H1 (cell line): ENCODE measurements around the gene MXD4. TPM values are rescaled to one million over a fixed set of nuclear protein-coding genes. Genes with fewer than 3 reads are reported as not detected.

Experiments
- CTCF ChIA-PET: fragments of 300-600 bp; sonication (Branson Sonifier 250); formaldehyde crosslinking; loops from one replicate; lab custom pipeline; 2021; ENCODE audit not compliant: partially characterized antibody; lab: Charles Lee
- POLR2A ChIA-PET: fragments of 300-600 bp; sonication (Branson Sonifier 250); formaldehyde crosslinking; loops from one replicate; lab custom pipeline; 2021; ENCODE audit warnings: inconsistent platforms; ENCODE audit not compliant: partially characterized antibody; lab: Charles Lee
- DNase-seq, 2 experiments: peaks; one replicate each; pipeline versions ENCODE4 v3.0.0 to v3.0.0-alpha.2; 2010 to 2022; ENCODE audit warnings: low spot score in 2 of 2, low read depth in 1 of 2, mixed read lengths in 1 of 2
- FAIRE-seq: peaks from 2 replicates; lab custom pipeline; 2011; peaks lifted over from hg19 to GRCh38; lab: Jason Lieb, UNC
- H2AFZ ChIP-seq: 2 replicates; pipeline ENCODE4 v1.8.1; 2012; ENCODE audit warnings: low read length, inconsistent platforms
- H2AK5ac ChIP-seq: 2 replicates; pipeline ENCODE4 v1.6.1; 2013; ENCODE audit warnings: low read depth, low read length
- H2BK120ac ChIP-seq: replicated peaks from 2 replicates; pipeline ENCODE3; 2013; ENCODE audit warnings: low read depth, low read length, inconsistent platforms
- H2BK12ac ChIP-seq: 2 replicates; pipeline ENCODE4 v1.6.1; 2013; ENCODE audit warnings: low read depth, low read length
- H2BK15ac ChIP-seq: 2 replicates; pipeline ENCODE4 v1.6.1; 2013; ENCODE audit warnings: low read length
- H2BK20ac ChIP-seq: 2 replicates; pipeline ENCODE4 v1.6.1; 2013; ENCODE audit warnings: low read length
- H2BK5ac ChIP-seq: 2 replicates; pipeline ENCODE4 v1.6.1; 2013; ENCODE audit warnings: low read depth, low read length
- H3K14ac ChIP-seq: 2 replicates; pipeline ENCODE4 v1.6.1; 2013; ENCODE audit warnings: inconsistent platforms; ENCODE audit not compliant: insufficient read length
- H3K18ac ChIP-seq: 2 replicates; pipeline ENCODE4 v1.6.1; 2013; ENCODE audit warnings: low read length; ENCODE audit errors: extremely low read depth
- H3K23ac ChIP-seq: 2 replicates; pipeline ENCODE4 v1.6.1; 2013; ENCODE audit warnings: inconsistent platforms; ENCODE audit not compliant: insufficient read length
- H3K23me2 ChIP-seq: 2 replicates; pipeline ENCODE4 v1.6.1; 2013; ENCODE audit warnings: low read depth, low read length
- H3K27ac ChIP-seq: 2 replicates; pipeline ENCODE4 v1.6.1; 2011; ENCODE audit warnings: low read depth, low read length, inconsistent platforms
- H3K27me3 ChIP-seq, 4 experiments: replicated peaks in 1 of 4; 1 replicate in 1 of 4; 2 replicates in 3 of 4; pipeline versions ENCODE4 v1.6.1 to v1.8.1; 2011 to 2013; ENCODE audit warnings: low read length in 3 of 4, mild to moderate bottlenecking in 3 of 4, inconsistent platforms in 2 of 4, mixed read lengths in 2 of 4, moderate library complexity in 1 of 4; ENCODE audit not compliant: control insufficient read depth in 3 of 4, insufficient read depth in 3 of 4; ENCODE audit errors: extremely low read depth in 1 of 4
- H3K36me3 ChIP-seq, 4 experiments: 2 replicates each; pipeline versions ENCODE4 v1.6.1 to v1.8.1; 2011 to 2013; ENCODE audit warnings: mild to moderate bottlenecking in 4 of 4, low read length in 3 of 4, moderate library complexity in 2 of 4, control low read depth in 1 of 4, inconsistent platforms in 1 of 4; ENCODE audit not compliant: insufficient read depth in 4 of 4, control insufficient read depth in 2 of 4
- H3K4ac ChIP-seq: replicated peaks from 2 replicates; pipeline ENCODE3; 2013; ENCODE audit warnings: low read length, low read depth, mixed read lengths, inconsistent platforms; ENCODE audit not compliant: insufficient read length
- H3K4me1 ChIP-seq, 4 experiments: replicated peaks in 1 of 4; 1 replicate in 1 of 4; 2 replicates in 3 of 4; pipeline versions ENCODE4 v1.6.1 to v1.8.1; 2011 to 2013; ENCODE audit warnings: low read length in 3 of 4, inconsistent platforms in 2 of 4, mixed read lengths in 1 of 4; ENCODE audit not compliant: insufficient read depth in 4 of 4, control insufficient read depth in 3 of 4
- H3K4me2 ChIP-seq, 2 experiments: 2 replicates each; pipeline versions ENCODE4 v1.6.1 to v1.8.1; 2011 to 2013; ENCODE audit warnings: low read depth in 2 of 2, low read length in 2 of 2, control low read depth in 1 of 2, inconsistent platforms in 1 of 2, mild to moderate bottlenecking in 1 of 2; ENCODE audit not compliant: insufficient read depth in 1 of 2
- H3K4me3 ChIP-seq, 4 experiments: fragments of 200-600, 300-600 bp in 1 of 4; sonication (generic), shearing (Covaris generic), sonication (Bioruptor Twin) in 1 of 4; 2 replicates each; pipeline versions ENCODE4 v1.5.1 to v1.8.1; 2011 to 2016; ENCODE audit warnings: low read length in 4 of 4, low read depth in 3 of 4, control low read depth in 2 of 4, inconsistent platforms in 2 of 4, mild to moderate bottlenecking in 2 of 4, mixed read lengths in 1 of 4, moderate library complexity in 1 of 4; ENCODE audit not compliant: insufficient read depth in 2 of 4; ENCODE audit errors: extremely low read depth in 1 of 4
- H3K56ac ChIP-seq: replicated peaks from 2 replicates; pipeline ENCODE3; 2013; ENCODE audit warnings: low read depth, mild to moderate bottlenecking, mixed read lengths, low read length, inconsistent platforms; ENCODE audit not compliant: insufficient read length
- H3K79me1 ChIP-seq: 2 replicates; pipeline ENCODE4 v1.6.1; 2013; ENCODE audit warnings: low read depth, low read length, control low read depth
- H3K79me2 ChIP-seq, 2 experiments: 2 replicates each; pipeline versions ENCODE4 v1.6.1 to v1.8.1; 2012 to 2013; ENCODE audit warnings: low read length in 2 of 2, mild to moderate bottlenecking in 2 of 2, inconsistent platforms in 1 of 2; ENCODE audit not compliant: insufficient read depth in 2 of 2, control insufficient read depth in 1 of 2
- H3K9ac ChIP-seq, 4 experiments: replicated peaks in 1 of 4; 1 replicate in 1 of 4; 2 replicates in 3 of 4; pipeline versions ENCODE4 v1.6.1 to v1.8.1; 2011 to 2013; ENCODE audit warnings: low read depth in 3 of 4, low read length in 3 of 4, control low read depth in 2 of 4, mild to moderate bottlenecking in 2 of 4, moderate library complexity in 2 of 4, inconsistent platforms in 1 of 4; ENCODE audit errors: extremely low read depth in 1 of 4
- H3K9me3 ChIP-seq, 2 experiments: 2 replicates each; pipeline versions ENCODE4 v1.6.1 to v1.8.1; 2012 to 2013; ENCODE audit warnings: mild to moderate bottlenecking in 2 of 2, moderate library complexity in 2 of 2, control low read depth in 1 of 2, inconsistent platforms in 1 of 2, low read depth in 1 of 2, low read length in 1 of 2, mixed read lengths in 1 of 2; ENCODE audit not compliant: insufficient read depth in 2 of 2
- H4K20me1 ChIP-seq, 2 experiments: replicated peaks in 1 of 2; 2 replicates each; pipeline versions ENCODE3 to v1.8.1; 2011 to 2013; ENCODE audit warnings: inconsistent platforms in 2 of 2, low read length in 2 of 2, mild to moderate bottlenecking in 1 of 2; ENCODE audit not compliant: insufficient read depth in 2 of 2, control insufficient read depth in 1 of 2
- H4K5ac ChIP-seq: 2 replicates; pipeline ENCODE4 v1.6.1; 2013; ENCODE audit warnings: low read length, low read depth, mixed read lengths, inconsistent platforms; ENCODE audit not compliant: insufficient read length
- H4K8ac ChIP-seq: 2 replicates; pipeline ENCODE4 v1.8.0; 2013; ENCODE audit warnings: mild to moderate bottlenecking, moderate library complexity, low read length, inconsistent platforms; ENCODE audit not compliant: insufficient read depth; ENCODE audit errors: extremely low read depth
- H4K91ac ChIP-seq: replicated peaks from 2 replicates; pipeline ENCODE3; 2013; ENCODE audit warnings: low read length, mixed read lengths, inconsistent platforms; ENCODE audit not compliant: insufficient read length
- BCL11A ChIP-seq, 2 experiments: IDR thresholded peaks; one replicate each; pipeline ENCODE4 v1.6.1; 2011; ENCODE audit warnings: low read depth in 2 of 2, low read length in 2 of 2, mild to moderate bottlenecking in 2 of 2
- HDAC2 ChIP-seq, 2 experiments: fragments of 300-600 bp in 1 of 2; sonication (generic) in 1 of 2; IDR thresholded peaks; 2 replicates each; pipeline ENCODE4 v1.6.1; 2011 to 2012; ENCODE audit warnings: low read depth in 2 of 2, low read length in 2 of 2, mild to moderate bottlenecking in 2 of 2, moderate library complexity in 2 of 2, borderline replicate concordance in 1 of 2, inconsistent platforms in 1 of 2
- JUN ChIP-seq: IDR thresholded peaks from 2 replicates; pipeline ENCODE4 v1.6.1; 2011; ENCODE audit warnings: low read depth, mild to moderate bottlenecking, improper control_type of control experiment, low read length
- POLR2AphosphoS5 ChIP-seq: IDR thresholded peaks from 2 replicates; pipeline ENCODE4 v1.6.1; 2011; ENCODE audit warnings: low read depth, low read length
- SIX5 ChIP-seq: IDR thresholded peaks from 2 replicates; pipeline ENCODE4 v1.6.1; 2011; ENCODE audit warnings: mild to moderate bottlenecking, low read depth, low read length
- SP4 ChIP-seq: IDR thresholded peaks from 2 replicates; pipeline ENCODE4 v1.6.1; 2012; ENCODE audit warnings: low read length, inconsistent platforms
- TAF7 ChIP-seq: optimal IDR thresholded peaks from 2 replicates; pipeline ENCODE3; 2011; ENCODE audit warnings: low read depth, mild to moderate bottlenecking, inconsistent platforms, low read length, moderate library complexity, borderline replicate concordance
- TEAD4 ChIP-seq: IDR thresholded peaks from 2 replicates; pipeline ENCODE4 v1.6.1; 2012; ENCODE audit warnings: low read depth, low read length, inconsistent platforms, mixed read lengths
- YY1 ChIP-seq: IDR thresholded peaks from 2 replicates; pipeline ENCODE4 v1.6.1; 2011; ENCODE audit warnings: low read depth, mild to moderate bottlenecking, low read length
- WGBS, 2 experiments: shearing (Covaris generic) in 1 of 2; methylation state at CpG; one replicate each; pipeline versions ENCODE4 v1.1.6 to v1.1.7; 2013 to 2015; ENCODE audit warnings: low lambda C conversion rate in 2 of 2, mixed read lengths in 2 of 2, inconsistent platforms in 1 of 2, low coverage in 1 of 2, missing lambda C conversion rate in 1 of 2; ENCODE audit not compliant: insufficient replicate concordance in 2 of 2, insufficient coverage in 1 of 2, insufficient read length in 1 of 2; ENCODE audit errors: extremely low coverage in 1 of 2, missing lambda C conversion rate in 1 of 2; 5-methylcytosine and 5-hydroxymethylcytosine counted together
- polyA plus RNA-seq, 7 experiments: library from polyadenylated mRNA; depleted of rRNA in 3 of 7; stranded (reverse) in 5 of 7; unstranded in 2 of 7; fragments of >200 nt in 5 of 7; fragments of 200-250 nt in 2 of 7; gene quantifications; 1 replicate in 5 of 7; 2 replicates in 1 of 7; 4 replicates in 1 of 7; pipeline versions ENCODE4 v1.2.1 to v1.2.3, GENCODE V29; 2011 to 2013; ENCODE audit warnings: missing spikeins in 2 of 7, mixed read lengths in 2 of 7
- total RNA-seq: library from RNA; stranded (reverse); fragmentation: NEBNext Ultra II Directional; extraction: Animal tissue kit (Norgen Biotek cat#: 25700); gene quantifications from 2 replicates; pipeline ENCODE4 v1.2.1, GENCODE V29; 2021
- TF ChIP-seq, protein P1 (sequence below), 3 experiments: IDR thresholded peaks; 1 replicate in 2 of 3; 2 replicates in 1 of 3; pipeline versions ENCODE4 v1.5.1 to v1.6.1; 2011; ENCODE audit warnings: low read length in 3 of 3, mild to moderate bottlenecking in 3 of 3, inconsistent platforms in 2 of 3, low read depth in 1 of 3, moderate library complexity in 1 of 3; ENCODE audit not compliant: insufficient read depth in 1 of 3; ENCODE audit errors: control extremely low read depth in 1 of 3

MXD4 gene
- total and polyA plus RNA-seq, 2 of the 8 experiments (the other 6 are each of a cell fraction or from before 2014, with no cell fraction given), result 18.0 to 20.8 TPM

DNA sequence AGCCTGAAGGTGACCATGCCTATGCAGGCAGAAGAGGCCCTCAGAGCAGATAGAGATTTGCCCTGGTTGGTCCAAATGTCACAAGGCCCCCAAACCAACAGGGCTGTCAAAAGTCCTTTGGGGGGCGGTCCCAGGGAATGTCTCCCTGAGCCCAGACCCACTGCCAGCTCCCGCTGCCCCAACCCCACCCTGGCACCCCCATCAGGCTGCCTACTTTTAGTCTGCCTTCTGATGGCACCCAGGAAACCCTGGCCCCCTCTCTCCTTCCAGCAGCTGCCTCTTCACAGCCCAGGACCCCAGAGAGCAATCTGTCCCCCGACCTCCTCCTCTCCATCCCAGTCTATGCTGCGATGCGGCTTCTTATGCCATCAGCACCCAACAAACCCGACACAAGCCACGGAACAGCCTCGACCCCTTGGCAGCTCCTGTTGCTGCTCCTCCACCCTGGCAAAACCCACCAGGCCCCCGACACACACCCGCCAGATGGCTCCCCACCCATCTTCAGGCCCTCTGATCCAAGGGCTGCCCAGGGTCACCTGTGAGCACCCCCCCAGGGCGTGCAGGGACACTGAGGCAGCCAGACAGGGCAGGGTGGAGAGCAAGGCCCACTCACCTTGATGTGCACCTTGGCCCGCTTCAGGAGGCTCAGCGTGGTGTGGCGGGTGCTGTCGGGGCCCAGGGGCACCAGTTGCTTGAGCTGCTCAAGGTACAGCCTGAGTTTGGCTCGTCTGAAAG lies 9.9 kb downstream of the MXD4 start:
- H2AK5ac ChIP-seq, result no peak overlapping the region
- H4K8ac ChIP-seq, result peak overlapping the region; percentile 25; the same call in 1 of the 2 replicates
- H2BK12ac ChIP-seq, result no peak overlapping the region
- ChIA-PET CTCF (no interaction called here), POLR2A (interaction anchor here (0.8 kb wide), 1 partner anchor 13 kb away, joined by 3 read pairs; no protein-coding TSS in a partner anchor)
- H3K4me3 ChIP-seq, result no peak overlapping the region
- no peak overlapping the region for H2BK15ac ChIP-seq
- no peaks in the 10 kb centered on the region for H3K27me3 ChIP-seq
- H2BK5ac ChIP-seq, result no peak overlapping the region
- H3K79me2 ChIP-seq, result no peaks in the 10 kb centered on the region
- no peaks in the 10 kb centered on the region for H3K23me2 ChIP-seq
- H3K18ac ChIP-seq, result no peak overlapping the region
- no peak overlapping the region for H4K5ac ChIP-seq
- no peak overlapping the region for H3K4me2 ChIP-seq
- H3K23ac ChIP-seq, result no peak overlapping the region
- H2BK20ac ChIP-seq, result no peak overlapping the region
- H4K20me1 ChIP-seq, result peaks cover 0 to 5% of the 10 kb centered on the region in 2 experiments
- H2AFZ ChIP-seq, result no peak overlapping the region
- DNase-seq (peak in 1 of 2 experiments; percentile 39), FAIRE-seq (no peak)
- no peak overlapping the region for H3K9ac ChIP-seq
- 0 out of 7 replicates have a peak, but pooled peaks cover 0 to 4% (median 0%) of the 10 kb centered on the region in 4 experiments for H3K4me1 ChIP-seq
- H3K56ac ChIP-seq, result no peak overlapping the region
- peaks cover 0 to 5% (median 2%) of the 10 kb centered on the region in 4 experiments; a peak in 2 of 8 replicates for H3K36me3 ChIP-seq
- no peak overlapping the region for H3K27ac ChIP-seq
- H4K91ac ChIP-seq, result no peak overlapping the region
- no peak overlapping the region for H3K14ac ChIP-seq
- H3K79me1 ChIP-seq, result no peaks in the 10 kb centered on the region
- 91% methylated on average over 14 of the region's 16 CpGs; no CpG with 5 or more reads in 1 of the 2 experiments for WGBS, 2 experiments
- H2BK120ac ChIP-seq, result no peak overlapping the region
- no peaks in the 10 kb centered on the region for H3K9me3 ChIP-seq
- no peak overlapping the region for H3K4ac ChIP-seq
- TF ChIP-seq POLR2AphosphoS5 (no peak), BCL11A (IDR thresholded peaks at IDR 0.05; ENCODE audit: low read depth in 2 of 2, low read length in 2 of 2) (no peak), SIX5 (no peak), HDAC2 (IDR thresholded peaks at IDR 0.05; ENCODE audit: borderline replicate concordance in 1 of 2, low read depth in 2 of 2, low read length in 2 of 2) (no peak), TAF7 (no peak), YY1 (no peak), TEAD4 (no peak), JUN (no peak), SP4 (no peak)
- TF ChIP-seq, protein P1, sequence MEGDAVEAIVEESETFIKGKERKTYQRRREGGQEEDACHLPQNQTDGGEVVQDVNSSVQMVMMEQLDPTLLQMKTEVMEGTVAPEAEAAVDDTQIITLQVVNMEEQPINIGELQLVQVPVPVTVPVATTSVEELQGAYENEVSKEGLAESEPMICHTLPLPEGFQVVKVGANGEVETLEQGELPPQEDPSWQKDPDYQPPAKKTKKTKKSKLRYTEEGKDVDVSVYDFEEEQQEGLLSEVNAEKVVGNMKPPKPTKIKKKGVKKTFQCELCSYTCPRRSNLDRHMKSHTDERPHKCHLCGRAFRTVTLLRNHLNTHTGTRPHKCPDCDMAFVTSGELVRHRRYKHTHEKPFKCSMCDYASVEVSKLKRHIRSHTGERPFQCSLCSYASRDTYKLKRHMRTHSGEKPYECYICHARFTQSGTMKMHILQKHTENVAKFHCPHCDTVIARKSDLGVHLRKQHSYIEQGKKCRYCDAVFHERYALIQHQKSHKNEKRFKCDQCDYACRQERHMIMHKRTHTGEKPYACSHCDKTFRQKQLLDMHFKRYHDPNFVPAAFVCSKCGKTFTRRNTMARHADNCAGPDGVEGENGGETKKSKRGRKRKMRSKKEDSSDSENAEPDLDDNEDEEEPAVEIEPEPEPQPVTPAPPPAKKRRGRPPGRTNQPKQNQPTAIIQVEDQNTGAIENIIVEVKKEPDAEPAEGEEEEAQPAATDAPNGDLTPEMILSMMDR (IDR thresholded peaks at IDR 0.05; ENCODE audit: control extremely low read depth in 1 of 3, insufficient read depth in 1 of 3, low read depth in 1 of 3, low read length in 3 of 3), result no peak
